Right renal pelvis (tissue), 4 donors: Measurements from ENCODE around the gene MRPL51. TPM values are rescaled to one million over a fixed set of nuclear protein-coding genes. Genes with fewer than 3 reads are reported as not detected.
"Not testable (repeated sequence)": the region's sequence is repeated elsewhere in the genome, so short reads cannot be mapped to it uniquely, and the experiment has no call there.

ENCODE experiments used
- DNase-seq, 4 donors: peaks; one replicate each; pipeline ENCODE4 v3.0.0-alpha.2; 2013; ENCODE audit warnings: low read depth in 4 of 4, low spot score in 3 of 4, missing footprints in 1 of 4
- polyA plus RNA-seq, 4 donors: library from polyadenylated mRNA; unstranded; fragments of 120-200 nt; gene quantifications; one replicate each; pipeline ENCODE4 v1.2.1, GENCODE V29; 2013; ENCODE audit not compliant: insufficient read length in 4 of 4

MRPL51 gene
- 100 to 1,000 TPM; 179 to 191 (median 185) TPM for polyA plus RNA-seq

DNA sequence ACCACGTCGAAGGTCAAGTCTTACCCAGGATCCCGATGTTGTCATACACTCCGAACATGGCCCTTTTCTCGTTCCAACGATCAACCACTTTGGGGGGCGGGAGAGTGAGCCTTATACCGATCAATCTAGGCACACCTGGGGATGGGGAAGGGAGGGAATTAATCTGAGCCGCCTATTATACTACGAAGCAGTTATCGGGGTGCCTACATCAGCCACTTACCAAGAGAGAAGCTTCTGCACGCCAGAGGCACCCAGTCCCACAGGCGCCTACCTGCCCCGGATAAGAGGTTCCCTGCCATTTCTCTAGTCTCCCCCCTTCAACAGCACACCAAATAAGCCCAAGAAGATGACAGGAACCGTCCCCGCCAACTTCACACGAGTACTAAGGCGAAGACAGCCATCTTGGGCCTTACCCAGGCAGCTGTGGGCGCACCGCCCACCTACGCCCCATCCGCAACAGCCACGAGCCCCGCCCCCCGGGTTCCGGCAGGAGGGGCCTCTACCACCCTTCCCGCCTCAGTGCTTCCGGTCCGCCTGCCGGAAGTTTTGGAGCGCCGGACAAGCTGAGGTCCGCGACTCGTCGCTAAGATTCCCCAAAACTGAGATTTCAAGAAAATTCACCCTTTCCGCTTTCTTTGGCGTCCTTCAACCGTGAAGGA is at the start of gene MRPL51:
MRPL51 (minus strand) TSS at position 425 of the 659 bp plus-strand sequence; CDS start at position 299, 126 bp downstream.
- DNase-seq, result peak; percentile 86 to 95 (median 90)

DNA sequence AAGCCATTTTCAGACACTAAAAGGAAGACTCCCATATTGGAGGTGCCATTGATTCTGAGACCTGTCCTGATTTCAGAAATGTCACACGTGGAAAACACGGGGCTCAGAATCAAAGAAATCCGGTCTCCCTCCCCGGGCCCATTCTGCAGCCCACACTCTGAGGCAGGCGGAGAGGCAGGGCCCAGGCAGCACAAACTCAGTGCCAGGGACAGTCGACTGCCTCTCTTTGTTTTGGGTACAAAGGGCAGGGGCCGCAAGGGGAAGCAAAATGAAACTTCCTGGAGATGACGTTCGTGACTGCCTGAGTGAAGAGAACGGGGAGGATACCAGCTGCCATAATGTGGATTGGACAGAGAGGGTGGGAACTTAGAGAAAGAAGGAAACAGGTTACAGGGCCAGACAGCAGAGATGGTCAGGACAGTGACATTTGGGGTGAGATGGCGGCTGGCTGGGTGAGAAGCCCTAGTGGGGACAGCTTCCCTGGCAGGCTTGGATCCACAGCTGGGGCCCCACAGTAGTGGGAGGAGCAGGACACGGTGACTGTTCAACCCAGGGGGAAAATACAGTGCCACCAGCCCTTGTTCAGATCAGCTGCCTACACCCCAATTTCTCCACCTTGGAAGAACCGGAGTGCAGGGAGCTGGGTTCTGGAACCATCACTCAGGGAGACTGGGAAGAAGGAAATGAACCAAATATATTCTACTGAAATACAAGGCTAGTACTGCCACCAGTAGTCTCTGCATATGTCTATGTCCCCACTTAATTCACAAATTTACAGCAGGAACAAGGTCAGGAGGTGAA is 49.3 kb upstream of the MRPL51 start:
- no peak for DNase-seq

DNA sequence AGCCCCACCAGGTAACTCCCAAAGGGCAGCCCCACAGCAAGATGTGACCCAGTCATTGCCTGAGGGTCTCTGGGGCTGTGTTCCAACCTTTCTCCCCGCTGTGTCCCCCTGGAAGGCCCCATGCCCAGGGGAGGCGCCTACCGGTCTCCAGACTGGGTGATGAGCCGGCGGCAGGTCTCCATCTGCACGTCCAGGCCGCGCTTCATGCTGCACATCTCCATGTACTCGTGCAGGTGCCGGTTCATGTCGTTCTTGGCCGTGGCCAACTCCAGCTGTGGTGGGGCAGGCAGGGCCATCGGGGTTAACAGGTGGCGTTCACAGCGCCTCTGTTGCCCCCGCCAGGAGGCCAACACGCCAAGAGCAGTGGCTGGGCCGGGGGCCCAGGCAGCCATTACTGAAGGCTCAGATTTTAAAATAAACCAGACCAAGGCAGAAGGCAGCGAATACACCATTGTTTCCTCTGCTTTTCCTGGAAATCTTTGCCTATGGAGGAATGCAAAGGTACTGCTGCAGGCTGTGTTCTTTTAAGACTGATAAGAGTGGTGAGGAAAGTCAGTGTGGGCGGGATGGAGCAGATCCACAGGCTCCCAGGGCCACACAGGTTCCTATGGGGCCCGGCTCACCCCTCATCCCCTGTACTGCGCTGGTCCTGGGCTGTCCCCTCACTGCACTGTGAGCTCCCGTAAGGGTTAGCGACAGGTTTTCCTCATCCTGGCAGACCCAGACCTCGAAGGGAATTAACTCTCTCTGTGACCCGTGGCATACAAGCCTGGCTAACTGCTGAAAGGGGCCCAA is 48.5 kb upstream of the MRPL51 start:
- no peak for DNase-seq

DNA sequence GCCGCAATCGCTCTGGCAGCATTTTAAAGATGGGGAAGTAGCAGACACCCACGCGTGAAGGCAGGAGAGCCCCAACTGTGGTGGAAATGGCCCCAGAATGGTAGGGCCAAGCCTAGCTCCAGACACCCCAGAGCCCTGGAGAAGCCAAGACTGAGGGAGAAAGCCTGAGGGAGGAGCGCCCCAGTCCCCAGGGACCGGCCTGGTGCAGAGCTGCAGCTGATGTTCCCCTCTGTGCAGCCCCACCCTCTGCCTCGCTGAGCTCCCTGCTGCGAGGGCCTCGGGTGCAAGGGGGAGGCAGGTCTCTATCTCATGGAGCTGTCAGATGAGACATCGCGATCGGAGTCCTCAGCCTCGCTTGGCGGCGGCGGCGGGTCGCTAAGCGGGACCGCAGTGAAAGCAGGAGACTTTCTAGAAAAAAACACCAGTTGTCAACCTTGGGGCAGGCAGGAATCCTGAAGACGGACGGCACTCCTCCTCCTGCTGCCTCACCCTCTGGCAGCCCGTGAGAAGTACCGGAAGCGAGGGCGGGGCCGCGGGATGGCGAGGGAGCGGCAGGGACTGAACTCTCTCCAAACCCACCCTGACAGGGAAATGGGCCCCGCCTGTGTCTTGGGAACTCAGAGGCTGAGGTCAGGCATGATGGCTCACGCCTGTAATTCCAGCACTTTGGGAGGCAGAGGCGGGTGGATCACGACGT is 47.3 kb upstream of the MRPL51 start:
- peak in 1 of 4 donors; percentile 83 for DNase-seq

DNA sequence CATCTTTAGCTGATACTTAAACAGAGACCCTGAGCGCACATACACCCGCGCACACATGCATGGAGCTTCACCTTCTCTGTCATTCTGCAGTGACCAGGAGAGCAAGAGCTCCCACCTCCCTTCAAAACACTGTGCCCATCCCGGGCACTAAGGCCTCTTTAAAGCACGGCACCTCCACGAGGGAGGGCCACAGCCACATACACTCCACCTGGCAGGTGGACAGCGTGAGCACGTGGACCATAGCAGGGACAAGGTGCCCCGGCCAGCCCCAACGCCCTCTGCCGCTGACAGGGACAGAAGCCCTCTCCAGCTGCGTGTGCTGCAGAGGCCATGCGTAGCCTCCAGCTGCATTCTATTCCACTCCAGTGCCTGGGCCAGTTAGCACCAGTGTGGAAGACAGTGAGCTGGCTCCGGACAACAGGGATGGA is 46.7 kb upstream of the MRPL51 start:
- no peak for DNase-seq

DNA sequence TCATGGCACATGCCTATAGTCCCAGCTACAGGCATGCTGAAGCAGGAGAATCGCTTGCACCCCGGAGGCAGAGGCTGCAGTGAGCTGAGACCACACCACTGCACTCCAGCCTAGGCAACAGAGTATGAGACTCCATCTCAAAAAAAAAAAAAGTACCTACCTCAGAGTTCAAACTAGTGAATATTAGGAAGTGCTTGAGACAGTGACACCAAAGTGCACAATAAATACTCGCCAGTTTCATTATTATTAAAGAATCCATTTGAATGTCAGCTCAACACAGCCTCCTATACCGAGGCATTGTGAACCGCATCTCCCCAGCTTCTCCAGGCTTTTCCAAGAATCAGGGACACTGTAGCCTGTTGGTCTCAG is 46.2 kb upstream of the MRPL51 start:
- no peak for DNase-seq

DNA sequence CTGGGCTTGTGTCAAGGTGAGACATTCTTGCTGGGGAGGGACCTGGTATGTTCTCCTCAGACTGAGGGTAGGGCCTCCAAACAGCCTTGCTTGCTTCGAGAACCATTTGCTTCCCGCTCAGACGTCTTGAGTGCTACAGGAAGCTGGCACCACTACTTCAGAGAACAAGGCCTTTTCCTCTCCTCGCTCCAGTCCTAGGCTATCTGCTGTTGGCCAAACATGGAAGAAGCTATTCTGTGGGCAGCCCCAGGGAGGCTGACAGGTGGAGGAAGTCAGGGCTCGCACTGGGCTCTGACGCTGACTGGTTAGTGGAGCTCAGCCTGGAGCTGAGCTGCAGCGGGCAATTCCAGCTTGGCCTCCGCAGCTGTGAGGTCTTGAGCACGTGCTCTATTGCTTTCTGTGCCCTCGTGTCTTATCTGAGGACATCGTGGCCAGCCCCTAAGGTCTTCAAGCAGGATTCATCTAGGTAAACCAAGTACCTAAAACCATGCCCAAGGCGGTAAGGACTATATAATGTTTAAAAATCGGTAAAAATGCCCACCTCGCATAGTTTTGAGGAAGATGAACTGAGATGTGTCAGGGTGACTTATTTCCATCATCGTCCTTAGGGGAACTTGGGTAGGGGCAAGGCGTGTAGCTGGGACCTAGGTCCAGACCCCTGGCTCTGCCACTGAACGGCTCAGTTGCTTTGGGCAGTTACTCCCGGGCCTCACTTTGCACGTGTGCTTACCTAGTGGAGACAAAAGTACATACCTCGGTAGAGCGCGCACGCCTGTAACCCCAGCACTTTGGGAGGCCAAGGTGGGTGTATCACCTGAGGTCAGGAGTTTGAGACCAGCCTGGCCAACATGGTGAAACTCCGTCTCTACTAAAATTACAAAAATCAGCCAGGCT is 45.6 kb upstream of the MRPL51 start:
- no peak for DNase-seq

DNA sequence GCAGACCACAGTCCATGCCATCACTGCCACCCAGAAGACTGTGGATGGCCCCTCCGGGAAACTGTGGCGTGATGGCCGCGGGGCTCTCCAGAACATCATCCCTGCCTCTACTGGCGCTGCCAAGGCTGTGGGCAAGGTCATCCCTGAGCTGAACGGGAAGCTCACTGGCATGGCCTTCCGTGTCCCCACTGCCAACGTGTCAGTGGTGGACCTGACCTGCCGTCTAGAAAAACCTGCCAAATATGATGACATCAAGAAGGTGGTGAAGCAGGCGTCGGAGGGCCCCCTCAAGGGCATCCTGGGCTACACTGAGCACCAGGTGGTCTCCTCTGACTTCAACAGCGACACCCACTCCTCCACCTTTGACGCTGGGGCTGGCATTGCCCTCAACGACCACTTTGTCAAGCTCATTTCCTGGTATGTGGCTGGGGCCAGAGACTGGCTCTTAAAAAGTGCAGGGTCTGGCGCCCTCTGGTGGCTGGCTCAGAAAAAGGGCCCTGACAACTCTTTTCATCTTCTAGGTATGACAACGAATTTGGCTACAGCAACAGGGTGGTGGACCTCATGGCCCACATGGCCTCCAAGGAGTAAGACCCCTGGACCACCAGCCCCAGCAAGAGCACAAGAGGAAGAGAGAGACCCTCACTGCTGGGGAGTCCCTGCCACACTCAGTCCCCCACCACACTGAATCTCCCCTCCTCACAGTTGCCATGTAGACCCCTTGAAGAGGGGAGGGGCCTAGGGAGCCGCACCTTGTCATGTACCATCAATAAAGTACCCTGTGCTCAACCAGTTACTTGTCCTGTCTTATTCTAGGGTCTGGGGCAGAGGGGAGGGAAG is 44.7 kb upstream of the MRPL51 start:
- not testable (repeated sequence) for DNase-seq

DNA sequence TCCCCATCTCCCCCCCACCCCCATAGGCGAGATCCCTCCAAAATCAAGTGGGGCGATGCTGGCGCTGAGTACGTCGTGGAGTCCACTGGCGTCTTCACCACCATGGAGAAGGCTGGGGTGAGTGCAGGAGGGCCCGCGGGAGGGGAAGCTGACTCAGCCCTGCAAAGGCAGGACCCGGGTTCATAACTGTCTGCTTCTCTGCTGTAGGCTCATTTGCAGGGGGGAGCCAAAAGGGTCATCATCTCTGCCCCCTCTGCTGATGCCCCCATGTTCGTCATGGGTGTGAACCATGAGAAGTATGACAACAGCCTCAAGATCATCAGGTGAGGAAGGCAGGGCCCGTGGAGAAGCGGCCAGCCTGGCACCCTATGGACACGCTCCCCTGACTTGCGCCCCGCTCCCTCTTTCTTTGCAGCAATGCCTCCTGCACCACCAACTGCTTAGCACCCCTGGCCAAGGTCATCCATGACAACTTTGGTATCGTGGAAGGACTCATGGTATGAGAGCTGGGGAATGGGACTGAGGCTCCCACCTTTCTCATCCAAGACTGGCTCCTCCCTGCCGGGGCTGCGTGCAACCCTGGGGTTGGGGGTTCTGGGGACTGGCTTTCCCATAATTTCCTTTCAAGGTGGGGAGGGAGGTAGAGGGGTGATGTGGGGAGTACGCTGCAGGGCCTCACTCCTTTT is 44.0 kb upstream of the MRPL51 start:
- no peak for DNase-seq

DNA sequence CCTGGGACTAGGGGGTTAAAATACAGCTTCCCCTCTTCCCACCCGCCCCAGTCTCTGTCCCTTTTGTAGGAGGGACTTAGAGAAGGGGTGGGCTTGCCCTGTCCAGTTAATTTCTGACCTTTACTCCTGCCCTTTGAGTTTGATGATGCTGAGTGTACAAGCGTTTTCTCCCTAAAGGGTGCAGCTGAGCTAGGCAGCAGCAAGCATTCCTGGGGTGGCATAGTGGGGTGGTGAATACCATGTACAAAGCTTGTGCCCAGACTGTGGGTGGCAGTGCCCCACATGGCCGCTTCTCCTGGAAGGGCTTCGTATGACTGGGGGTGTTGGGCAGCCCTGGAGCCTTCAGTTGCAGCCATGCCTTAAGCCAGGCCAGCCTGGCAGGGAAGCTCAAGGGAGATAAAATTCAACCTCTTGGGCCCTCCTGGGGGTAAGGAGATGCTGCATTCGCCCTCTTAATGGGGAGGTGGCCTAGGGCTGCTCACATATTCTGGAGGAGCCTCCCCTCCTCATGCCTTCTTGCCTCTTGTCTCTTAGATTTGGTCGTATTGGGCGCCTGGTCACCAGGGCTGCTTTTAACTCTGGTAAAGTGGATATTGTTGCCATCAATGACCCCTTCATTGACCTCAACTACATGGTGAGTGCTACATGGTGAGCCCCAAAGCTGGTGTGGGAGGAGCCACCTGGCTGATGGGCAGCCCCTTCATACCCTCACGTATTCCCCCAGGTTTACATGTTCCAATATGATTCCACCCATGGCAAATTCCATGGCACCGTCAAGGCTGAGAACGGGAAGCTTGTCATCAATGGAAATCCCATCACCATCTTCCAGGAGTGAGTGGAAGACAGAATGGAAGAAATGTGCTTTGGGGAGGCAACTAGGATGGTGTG is 43.1 kb upstream of the MRPL51 start:
- no peak for DNase-seq

DNA sequence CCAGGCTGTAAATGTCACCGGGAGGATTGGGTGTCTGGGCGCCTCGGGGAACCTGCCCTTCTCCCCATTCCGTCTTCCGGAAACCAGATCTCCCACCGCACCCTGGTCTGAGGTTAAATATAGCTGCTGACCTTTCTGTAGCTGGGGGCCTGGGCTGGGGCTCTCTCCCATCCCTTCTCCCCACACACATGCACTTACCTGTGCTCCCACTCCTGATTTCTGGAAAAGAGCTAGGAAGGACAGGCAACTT is 42.6 kb upstream of the MRPL51 start:
- DNase-seq, result no peak

DNA sequence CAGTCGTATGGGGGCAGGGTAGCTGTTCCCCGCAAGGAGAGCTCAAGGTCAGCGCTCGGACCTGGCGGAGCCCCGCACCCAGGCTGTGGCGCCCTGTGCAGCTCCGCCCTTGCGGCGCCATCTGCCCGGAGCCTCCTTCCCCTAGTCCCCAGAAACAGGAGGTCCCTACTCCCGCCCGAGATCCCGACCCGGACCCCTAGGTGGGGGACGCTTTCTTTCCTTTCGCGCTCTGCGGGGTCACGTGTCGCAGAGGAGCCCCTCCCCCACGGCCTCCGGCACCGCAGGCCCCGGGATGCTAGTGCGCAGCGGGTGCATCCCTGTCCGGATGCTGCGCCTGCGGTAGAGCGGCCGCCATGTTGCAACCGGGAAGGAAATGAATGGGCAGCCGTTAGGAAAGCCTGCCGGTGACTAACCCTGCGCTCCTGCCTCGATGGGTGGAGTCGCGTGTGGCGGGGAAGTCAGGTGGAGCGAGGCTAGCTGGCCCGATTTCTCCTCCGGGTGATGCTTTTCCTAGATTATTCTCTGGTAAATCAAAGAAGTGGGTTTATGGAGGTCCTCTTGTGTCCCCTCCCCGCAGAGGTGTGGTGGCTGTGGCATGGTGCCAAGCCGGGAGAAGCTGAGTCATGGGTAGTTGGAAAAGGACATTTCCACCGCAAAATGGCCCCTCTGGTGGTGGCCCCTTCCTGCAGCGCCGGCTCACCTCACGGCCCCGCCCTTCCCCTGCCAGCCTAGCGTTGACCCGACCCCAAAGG is 42.1 kb upstream of the MRPL51 start:
- no peak for DNase-seq

DNA sequence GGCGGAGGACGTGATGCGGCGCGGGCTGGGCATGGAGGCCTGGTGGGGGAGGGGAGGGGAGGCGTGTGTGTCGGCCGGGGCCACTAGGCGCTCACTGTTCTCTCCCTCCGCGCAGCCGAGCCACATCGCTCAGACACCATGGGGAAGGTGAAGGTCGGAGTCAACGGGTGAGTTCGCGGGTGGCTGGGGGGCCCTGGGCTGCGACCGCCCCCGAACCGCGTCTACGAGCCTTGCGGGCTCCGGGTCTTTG is 41.6 kb upstream of the MRPL51 start:
- DNase-seq, result no peak

DNA sequence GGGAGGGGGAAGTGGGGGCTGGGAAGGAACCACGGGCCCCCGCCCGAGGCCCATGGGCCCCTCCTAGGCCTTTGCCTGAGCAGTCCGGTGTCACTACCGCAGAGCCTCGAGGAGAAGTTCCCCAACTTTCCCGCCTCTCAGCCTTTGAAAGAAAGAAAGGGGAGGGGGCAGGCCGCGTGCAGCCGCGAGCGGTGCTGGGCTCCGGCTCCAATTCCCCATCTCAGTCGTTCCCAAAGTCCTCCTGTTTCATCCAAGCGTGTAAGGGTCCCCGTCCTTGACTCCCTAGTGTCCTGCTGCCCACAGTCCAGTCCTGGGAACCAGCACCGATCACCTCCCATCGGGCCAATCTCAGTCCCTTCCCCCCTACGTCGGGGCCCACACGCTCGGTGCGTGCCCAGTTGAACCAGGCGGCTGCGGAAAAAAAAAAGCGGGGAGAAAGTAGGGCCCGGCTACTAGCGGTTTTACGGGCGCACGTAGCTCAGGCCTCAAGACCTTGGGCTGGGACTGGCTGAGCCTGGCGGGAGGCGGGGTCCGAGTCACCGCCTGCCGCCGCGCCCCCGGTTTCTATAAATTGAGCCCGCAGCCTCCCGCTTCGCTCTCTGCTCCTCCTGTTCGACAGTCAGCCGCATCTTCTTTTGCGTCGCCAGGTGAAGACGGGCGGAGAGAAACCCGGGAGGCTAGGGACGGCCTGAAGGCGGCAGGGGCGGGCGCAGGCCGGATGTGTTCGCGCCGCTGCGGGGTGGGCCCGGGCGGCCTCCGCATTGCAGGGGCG is 41.0 kb upstream of the MRPL51 start, which contains the start of gene GAPDH:
GAPDH (plus strand) TSS at position 595 of the 772 bp plus-strand sequence. CDS start 316 bp downstream, outside the sequence.
- DNase-seq, result peak; percentile 88 to 94 (median 92)

DNA sequence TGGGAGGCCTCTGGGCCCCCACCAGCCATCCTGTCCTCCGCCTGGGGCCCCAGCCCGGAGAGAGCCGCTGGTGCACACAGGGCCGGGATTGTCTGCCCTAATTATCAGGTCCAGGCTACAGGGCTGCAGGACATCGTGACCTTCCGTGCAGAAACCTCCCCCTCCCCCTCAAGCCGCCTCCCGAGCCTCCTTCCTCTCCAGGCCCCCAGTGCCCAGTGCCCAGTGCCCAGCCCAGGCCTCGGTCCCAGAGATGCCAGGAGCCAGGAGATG is 40.5 kb upstream of the MRPL51 start:
- no peak for DNase-seq

DNA sequence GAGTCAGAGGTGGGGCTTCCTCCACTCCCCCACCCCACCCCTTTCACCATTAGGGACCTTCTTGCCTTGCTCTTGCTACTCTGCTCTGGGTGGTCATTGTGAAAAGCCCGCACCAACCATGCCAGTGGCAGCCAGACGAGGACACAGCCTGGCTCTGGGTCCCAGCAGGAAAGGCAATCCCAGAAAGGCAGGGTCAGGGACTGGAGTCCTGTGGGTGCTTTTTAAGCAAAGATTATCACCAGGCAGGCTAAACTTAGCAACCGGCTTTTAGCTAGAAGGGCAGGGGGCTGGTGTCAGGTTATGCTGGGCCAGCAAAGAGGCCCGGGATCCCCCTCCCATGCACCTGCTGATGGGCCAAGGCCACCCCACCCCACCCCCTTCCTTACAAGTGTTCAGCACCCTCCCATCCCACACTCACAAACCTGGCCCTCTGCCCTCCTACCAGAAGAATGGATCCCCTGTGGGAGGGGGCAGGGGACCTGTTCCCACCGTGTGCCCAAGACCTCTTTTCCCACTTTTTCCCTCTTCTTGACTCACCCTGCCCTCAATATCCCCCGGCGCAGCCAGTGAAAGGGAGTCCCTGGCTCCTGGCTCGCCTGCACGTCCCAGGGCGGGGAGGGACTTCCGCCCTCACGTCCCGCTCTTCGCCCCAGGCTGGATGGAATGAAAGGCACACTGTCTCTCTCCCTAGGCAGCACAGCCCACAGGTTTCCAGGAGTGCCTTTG is 40.0 kb upstream of the MRPL51 start:
- no peak for DNase-seq
